HFFc6 (cell line): ENCODE measurements around the gene WLS. TPM values are rescaled to one million over a fixed set of nuclear protein-coding genes. Genes with fewer than 3 reads are reported as not detected.

Experiments used
- DNase-seq: peaks from one replicate; pipeline ENCODE4 v3.0.0-alpha.2; 2018
- H3K27ac Mint-ChIP-seq: 2 replicates; pipeline ENCODE4 v1.8.0; 2020; ENCODE audit warnings: mild to moderate bottlenecking, mixed read lengths
- H3K27me3 Mint-ChIP-seq: 2 replicates; pipeline ENCODE4 v1.8.0; 2021; ENCODE audit warnings: mild to moderate bottlenecking, moderate library complexity, mixed read lengths; ENCODE audit not compliant: insufficient read depth
- H3K36me3 Mint-ChIP-seq: 2 replicates; pipeline ENCODE4 v1.8.0; 2021; ENCODE audit warnings: low read depth, mixed read lengths
- H3K4me1 Mint-ChIP-seq: 2 replicates; pipeline ENCODE4 v1.8.0; 2020; ENCODE audit warnings: low read depth, mixed read lengths
- H3K4me3 Mint-ChIP-seq: 2 replicates; pipeline ENCODE4 v1.8.0; 2020; ENCODE audit warnings: mild to moderate bottlenecking, moderate library complexity, mixed read lengths
- H3K9me3 Mint-ChIP-seq: 2 replicates; pipeline ENCODE4 v1.8.0; 2020; ENCODE audit warnings: mild to moderate bottlenecking, mixed read lengths
- CTCF ChIP-seq: fragments of 200-600 bp; sonication (generic); IDR thresholded peaks from 2 replicates; pipeline ENCODE4 v1.5.0; 2021; ENCODE audit warnings: antibody characterized with exemption, mild to moderate bottlenecking
- total RNA-seq, 6 experiments: library from RNA; stranded (reverse); fragmentation: NEBNext Ultra II Directional; extraction: Animal tissue kit (Norgen Biotek cat#: 25700); gene quantifications; 2 replicates in 1 of 6; 3 replicates in 5 of 6; pipeline ENCODE4 v1.2.3, GENCODE V29; 2021

WLS gene
- total RNA-seq, 6 experiments from 2014 or later = 39.4 to 52.0 (median 42.3) TPM

DNA sequence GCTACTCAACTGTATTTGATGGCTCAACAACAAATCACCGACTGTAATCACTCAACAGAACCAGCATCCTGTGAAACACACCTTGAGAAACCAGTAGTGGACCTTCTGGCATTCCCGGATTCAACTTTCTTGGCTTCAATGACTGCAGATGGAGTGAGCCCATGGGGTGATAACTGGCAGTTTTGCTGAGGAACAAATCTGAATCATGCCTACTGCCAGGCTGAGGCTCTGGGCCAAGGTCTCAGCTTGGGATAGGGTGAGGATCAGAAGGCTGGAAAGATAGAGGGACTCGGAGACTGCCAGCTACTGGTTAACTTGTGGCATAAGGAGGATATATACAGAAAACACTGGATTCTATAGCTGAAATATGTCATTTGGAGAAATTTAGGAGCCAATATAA is 118.4 kb downstream of the WLS start:
- Mint-ChIP-seq H3K27ac (no peak overlapping the region), H3K9me3 (no peaks in the 10 kb centered on the region), H3K4me1 (peaks cover 36% of the 10 kb centered on the region), H3K4me3 (no peak overlapping the region), H3K27me3 (no peaks in the 10 kb centered on the region), H3K36me3 (no peaks in the 10 kb centered on the region)
- DNase-seq = no peak
- TF ChIP-seq CTCF = no peak

DNA sequence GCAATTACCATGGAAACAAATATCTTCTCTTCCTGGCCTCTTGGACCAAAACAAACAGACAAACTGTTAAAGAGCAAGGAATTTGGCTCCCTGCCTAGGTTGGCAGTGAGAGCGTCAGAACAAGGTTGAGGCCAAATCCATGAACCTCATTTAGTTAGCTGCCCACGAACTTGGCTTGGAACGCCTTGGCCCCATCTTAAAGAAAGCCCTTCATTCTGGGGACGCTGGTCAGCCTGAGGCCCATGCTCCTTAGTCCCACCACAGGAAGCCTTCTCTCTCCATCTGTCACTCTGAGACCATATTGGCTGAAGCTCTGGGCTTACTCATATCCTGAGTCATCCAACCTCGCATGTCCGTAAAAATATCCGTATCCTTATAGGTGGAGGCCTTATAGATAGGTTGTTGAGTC is 119.5 kb downstream of the WLS start:
- Mint-ChIP-seq H3K4me1 (peaks cover 40% of the 10 kb centered on the region), H3K4me3 (peak overlapping the region; percentile 23), H3K27ac (peak overlapping the region; percentile 82), H3K36me3 (no peaks in the 10 kb centered on the region), H3K27me3 (no peaks in the 10 kb centered on the region), H3K9me3 (no peaks in the 10 kb centered on the region)
- DNase-seq = peak; percentile 90
- TF ChIP-seq CTCF = no peak

DNA sequence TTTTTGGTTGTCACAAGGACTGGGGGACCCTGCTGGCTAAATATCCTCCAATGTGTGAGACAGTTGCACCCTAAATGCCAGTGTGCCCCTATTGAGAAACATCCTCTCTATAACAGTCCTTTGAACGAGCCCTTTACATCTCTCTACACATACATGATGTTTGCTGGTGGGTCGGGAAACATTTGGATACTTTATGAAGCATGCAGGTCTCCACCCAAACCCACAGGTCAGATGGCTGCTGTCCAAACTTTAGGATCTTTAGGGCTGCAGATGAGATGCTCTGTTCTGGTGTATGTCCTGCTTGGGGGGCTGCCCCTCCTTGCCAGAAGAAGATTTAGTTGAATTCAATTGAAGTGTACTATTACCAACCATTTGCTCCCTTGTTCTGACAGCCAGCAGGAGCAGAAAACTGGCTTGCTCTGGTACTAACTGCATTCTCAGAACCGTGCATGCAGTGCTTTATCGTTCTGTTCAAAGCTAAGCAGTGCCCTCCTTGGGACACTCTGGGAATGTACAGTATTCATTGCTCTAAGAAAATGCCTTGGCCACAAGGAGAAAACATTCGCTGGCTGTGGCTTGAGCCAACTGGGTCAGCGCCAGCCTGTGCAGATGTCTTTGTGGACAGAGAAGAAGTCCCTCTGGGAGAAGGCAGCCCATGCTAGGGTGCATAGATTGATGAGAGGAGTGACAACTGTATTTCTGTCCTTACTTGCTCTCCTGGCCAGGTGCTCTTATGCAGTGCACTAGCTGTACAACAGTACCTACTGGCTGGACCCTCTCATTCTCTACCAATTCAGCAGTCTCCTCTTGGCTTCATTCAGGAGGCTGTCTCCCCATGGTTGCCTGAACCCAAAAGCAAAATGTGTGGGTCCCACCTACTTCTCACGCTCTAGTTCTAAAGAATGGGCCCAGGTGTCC is 120.5 kb downstream of the WLS start:
- DNase-seq = peak; percentile 87
- Mint-ChIP-seq H3K4me3 (peak overlapping the region; percentile 60; the same call in 1 of the 2 replicates), H3K9me3 (no peaks in the 10 kb centered on the region), H3K27ac (peak overlapping the region; percentile 82), H3K4me1 (peaks cover 40% of the 10 kb centered on the region), H3K27me3 (no peaks in the 10 kb centered on the region), H3K36me3 (no peaks in the 10 kb centered on the region)
- TF ChIP-seq CTCF = peak; percentile 77

- Mint-ChIP-seq H3K4me1 (peaks cover 43% of the 10 kb centered on the region), H3K27me3 (peaks cover 1% of the 10 kb centered on the region; the same call in 1 of the 2 replicates), H3K9me3 (no peaks in the 10 kb centered on the region), H3K36me3 (no peaks in the 10 kb centered on the region), H3K4me3 (no peak overlapping the region), H3K27ac (no peak overlapping the region)
- TF ChIP-seq CTCF = no peak
- DNase-seq = peak; percentile 30
These were observed 124.6 kb downstream of the WLS start for GRCh38 chr1:68107771-68108170.

- peaks cover 26% of the 10 kb centered on the region for H3K4me1 Mint-ChIP-seq
- no peaks in the 10 kb centered on the region for H3K9me3 Mint-ChIP-seq
- H3K4me3 Mint-ChIP-seq = no peak overlapping the region
- H3K27ac Mint-ChIP-seq = no peak overlapping the region
- peaks cover 2% of the 10 kb centered on the region; the same call in 1 of the 2 replicates for H3K27me3 Mint-ChIP-seq
- no peak for TF ChIP-seq CTCF
- peak; percentile 23 for DNase-seq
- H3K36me3 Mint-ChIP-seq = no peaks in the 10 kb centered on the region
These were observed 128.3 kb downstream of the WLS start for GRCh38 chr1:68103884-68104554.
